T-helper 2 cell treated with Interferon-gamma antibody and Interleukin-4, amounts not matched to agents 100 ng/mL and 5 ng/mL, for 36 hours (primary cell): Measurements from ENCODE around the gene ZNF316. TPM values are rescaled to one million over a fixed set of nuclear protein-coding genes. Genes with fewer than 3 reads are reported as not detected.
"Not testable (repeated sequence)": the region's sequence is repeated elsewhere in the genome, so short reads cannot be mapped to it uniquely, and the experiment has no call there.

Source experiments
- intact Hi-C: fragments of 100-400 bp; cut with micrococcal nuclease; formaldehyde crosslinking; loops from one replicate; pipeline ENCODE4 v1.15.1; 2023
- total RNA-seq: library from RNA; stranded (reverse); gene quantifications from 2 replicates; pipeline ENCODE4 v1.2.3, GENCODE V29; 2022

Gene ZNF316
- total RNA-seq, 1 donor from 2014 or later, result 21.5 TPM

GRCh38 chr7:6646465-6646864 lies 9.3 kb downstream of the ZNF316 start:
- intact Hi-C loops, result no loop called here

- intact Hi-C loops, result no loop called here
Observed at GRCh38 chr7:6647080-6647479, 10.0 kb downstream of the ZNF316 start.

GRCh38 chr7:6647541-6647940 lies 10.4 kb downstream of the ZNF316 start:
- intact Hi-C loops, result no loop called here

- intact Hi-C loops, result no loop called here
Observed at GRCh38 chr7:6648066-6648814, 11.1 kb downstream of the ZNF316 start.

- intact Hi-C loops, result no loop called here
Observed at GRCh38 chr7:6648815-6649104, 11.6 kb downstream of the ZNF316 start.

GRCh38 chr7:6649241-6649961 lies 12.3 kb downstream of the ZNF316 start:
- intact Hi-C loops, result no loop called here

GRCh38 chr7:6650086-6650485 lies 13.0 kb downstream of the ZNF316 start:
- intact Hi-C loops, result no loop called here

GRCh38 chr7:6650521-6651011 lies 13.4 kb downstream of the ZNF316 start:
- intact Hi-C loops, result no loop called here

GRCh38 chr7:6651851-6652445 lies 14.8 kb downstream of the ZNF316 start:
- intact Hi-C loops, result no loop called here

- intact Hi-C loops, result no loop called here
Observed at GRCh38 chr7:6652446-6653011, 15.4 kb downstream of the ZNF316 start.

- intact Hi-C loops, result no loop called here
Observed at GRCh38 chr7:6653071-6654003, 16.2 kb downstream of the ZNF316 start.

- intact Hi-C loops, result no loop called here
Observed at GRCh38 chr7:6654113-6654841, 17.2 kb downstream of the ZNF316 start.

- intact Hi-C loops, result no loop called here
Observed at GRCh38 chr7:6654842-6655610, 17.9 kb downstream of the ZNF316 start.

- intact Hi-C loops, result no loop called here
Observed at GRCh38 chr7:6655636-6656385, 18.7 kb downstream of the ZNF316 start.

- intact Hi-C loops, result no loop called here
Observed at GRCh38 chr7:6656413-6656812, 19.3 kb downstream of the ZNF316 start.

GRCh38 chr7:6658618-6659345 lies 21.7 kb downstream of the ZNF316 start:
- intact Hi-C loops, result no loop called here

- intact Hi-C loops, result not testable (repeated sequence)
Observed at GRCh38 chr7:6670851-6671250, 33.7 kb downstream of the ZNF316 start.

- intact Hi-C loops, result no loop called here
Observed at GRCh38 chr7:6675807-6676405, 38.8 kb downstream of the ZNF316 start.
